Body of pancreas (tissue), 4 donors: ENCODE measurements around the gene EPB42. TPM values are rescaled to one million over a fixed set of nuclear protein-coding genes. Genes with fewer than 3 reads are reported as not detected.

Source experiments
- ATAC-seq: fragments of 150-250 bp; one replicate; pipeline ENCODE4 v1.9.1; 2016
- DNase-seq, 4 donors: peaks; one replicate each; pipeline ENCODE4 v3.0.0-alpha.2; 2019
- H3K27ac ChIP-seq, 4 donors: fragments of 200-600 bp; sonication (generic); 1 replicate in 3 of 4; 2 replicates in 1 of 4; pipeline versions ENCODE4 v1.5.1 to v1.6.1; 2016 to 2019; ENCODE audit warnings: mild to moderate bottlenecking in 1 of 4, mixed read lengths in 1 of 4, moderate library complexity in 1 of 4
- H3K27me3 ChIP-seq, 2 donors: fragments of 200-600 bp; sonication (generic); one replicate each; pipeline ENCODE4 v1.6.0; 2016; ENCODE audit warnings: mild to moderate bottlenecking in 1 of 2
- H3K36me3 ChIP-seq, 2 donors: fragments of 200-600 bp; sonication (generic); replicated peaks in 1 of 2; 2 replicates each; pipeline ENCODE4 v1.5.1; 2016; ENCODE audit warnings: low read depth in 2 of 2; ENCODE audit not compliant: insufficient read depth in 1 of 2
- H3K4me1 ChIP-seq: fragments of 200-600 bp; sonication (generic); one replicate; pipeline ENCODE4 v1.6.0; 2016
- H3K4me3 ChIP-seq, 2 donors: fragments of 200-600 bp; sonication (generic); 1 replicate in 1 of 2; 2 replicates in 1 of 2; pipeline ENCODE4 v1.5.1; 2016 to 2019
- H3K9me3 ChIP-seq, 3 donors: fragments of 200-600 bp; sonication (generic); 1 replicate in 2 of 3; 2 replicates in 1 of 3; pipeline ENCODE4 v1.5.1; 2016
- CTCF ChIP-seq, 7 experiments: fragments of 450-650 bp in 4 of 7; fragments of 200-600 bp in 3 of 7; sonication (generic) in 3 of 7; IDR thresholded peaks; one replicate each; pipeline ENCODE4 v1.5.1; 2016 to 2019; ENCODE audit warnings: antibody characterized with exemption in 7 of 7
- POLR2A ChIP-seq, 3 donors: fragments of 450-650 bp; IDR thresholded peaks; one replicate each; pipeline ENCODE4 v1.6.1; 2016; ENCODE audit warnings: antibody characterized with exemption in 3 of 3, mild to moderate bottlenecking in 2 of 3
- WGBS, 2 donors: methylation state at CpG; one replicate each; pipeline ENCODE4 v1.1.5; 2017; 5-methylcytosine and 5-hydroxymethylcytosine counted together
- intact Hi-C: fragments of 100-400 bp; cut with DNase I; formaldehyde crosslinking; loops from one replicate; pipeline ENCODE4 v1.15.1; 2023
- total RNA-seq, 2 donors: library from RNA; depleted of rRNA; stranded (reverse); fragments of >200 nt; gene quantifications; one replicate each; pipeline ENCODE4 v1.1.0, GENCODE V29; 2016

Gene EPB42
- total RNA-seq, 2 donors from 2014 or later = not detected

- Histone ChIP-seq H3K4me1 (no peaks in the 10 kb centered on the region), H3K9me3 (no peaks in the 10 kb centered on the region), H3K36me3 (no peaks in the 10 kb centered on the region), H3K27me3 (no peaks in the 10 kb centered on the region), H3K27ac (no peak overlapping the region), H3K4me3 (no peak overlapping the region)
- WGBS, 2 donors = 74 to 84% methylated on average over 16 of the region's 16 CpGs
- TF ChIP-seq CTCF (IDR thresholded peaks at IDR 0.05) (no peak), POLR2A (IDR thresholded peaks at IDR 0.05) (no peak)
- DNase-seq (no peak), ATAC-seq (no peak)
- intact Hi-C loops = no loop called here
Observed at GRCh38 chr15:43219929-43220928, 589 bp downstream of the EPB42 start.

- Histone ChIP-seq H3K4me3 (no peak overlapping the region), H3K9me3 (no peaks in the 10 kb centered on the region), H3K4me1 (no peaks in the 10 kb centered on the region), H3K36me3 (no peaks in the 10 kb centered on the region), H3K27ac (no peak overlapping the region), H3K27me3 (no peaks in the 10 kb centered on the region)
- DNase-seq (no peak), ATAC-seq (no peak)
- intact Hi-C loops = no loop called here
- 43 to 49% methylated on average over 13 of the region's 13 CpGs for WGBS, 2 donors
- no peak for TF ChIP-seq POLR2A (IDR thresholded peaks at IDR 0.05)
- no peak for TF ChIP-seq CTCF (IDR thresholded peaks at IDR 0.05)
Observed at GRCh38 chr15:43218908-43219706, 1.7 kb downstream of the EPB42 start.

GRCh38 chr15:43215961-43216360 is 4.9 kb downstream of the EPB42 start:
- intact Hi-C loops = no loop called here
- no peaks in the 10 kb centered on the region for H3K9me3 ChIP-seq
- no peak overlapping the region for H3K27ac ChIP-seq
- H3K4me3 ChIP-seq = no peak overlapping the region
- no peaks in the 10 kb centered on the region for H3K36me3 ChIP-seq
- H3K27me3 ChIP-seq = no peaks in the 10 kb centered on the region
- H3K4me1 ChIP-seq = no peaks in the 10 kb centered on the region
- no peak for DNase-seq
- no peak for TF ChIP-seq POLR2A (IDR thresholded peaks at IDR 0.05)
- no peak for TF ChIP-seq CTCF (IDR thresholded peaks at IDR 0.05)
- WGBS, 2 donors = 72 to 78% methylated on average over 6 to 7 of the region's 7 CpGs
- no peak for ATAC-seq

GRCh38 chr15:43214592-43215295 is 6.1 kb downstream of the EPB42 start:
- Histone ChIP-seq H3K27ac (no peak overlapping the region), H3K4me3 (no peak overlapping the region), H3K9me3 (no peaks in the 10 kb centered on the region), H3K27me3 (no peaks in the 10 kb centered on the region), H3K36me3 (no peaks in the 10 kb centered on the region), H3K4me1 (no peaks in the 10 kb centered on the region)
- ATAC-seq (no peak), DNase-seq (no peak)
- TF ChIP-seq POLR2A (IDR thresholded peaks at IDR 0.05) (no peak), CTCF (IDR thresholded peaks at IDR 0.05) (no peak)
- 70 to 88% methylated on average over 4 to 6 of the region's 6 CpGs for WGBS, 2 donors
- intact Hi-C loops = no loop called here
